Measurements from ENCODE around the gene LCE2B. TPM values are rescaled to one million over a fixed set of nuclear protein-coding genes. Genes with fewer than 3 reads are reported as not detected.

The LCE2B gene
- total RNA-seq, 1 experiment from 2014 or later: not detected

DNA sequence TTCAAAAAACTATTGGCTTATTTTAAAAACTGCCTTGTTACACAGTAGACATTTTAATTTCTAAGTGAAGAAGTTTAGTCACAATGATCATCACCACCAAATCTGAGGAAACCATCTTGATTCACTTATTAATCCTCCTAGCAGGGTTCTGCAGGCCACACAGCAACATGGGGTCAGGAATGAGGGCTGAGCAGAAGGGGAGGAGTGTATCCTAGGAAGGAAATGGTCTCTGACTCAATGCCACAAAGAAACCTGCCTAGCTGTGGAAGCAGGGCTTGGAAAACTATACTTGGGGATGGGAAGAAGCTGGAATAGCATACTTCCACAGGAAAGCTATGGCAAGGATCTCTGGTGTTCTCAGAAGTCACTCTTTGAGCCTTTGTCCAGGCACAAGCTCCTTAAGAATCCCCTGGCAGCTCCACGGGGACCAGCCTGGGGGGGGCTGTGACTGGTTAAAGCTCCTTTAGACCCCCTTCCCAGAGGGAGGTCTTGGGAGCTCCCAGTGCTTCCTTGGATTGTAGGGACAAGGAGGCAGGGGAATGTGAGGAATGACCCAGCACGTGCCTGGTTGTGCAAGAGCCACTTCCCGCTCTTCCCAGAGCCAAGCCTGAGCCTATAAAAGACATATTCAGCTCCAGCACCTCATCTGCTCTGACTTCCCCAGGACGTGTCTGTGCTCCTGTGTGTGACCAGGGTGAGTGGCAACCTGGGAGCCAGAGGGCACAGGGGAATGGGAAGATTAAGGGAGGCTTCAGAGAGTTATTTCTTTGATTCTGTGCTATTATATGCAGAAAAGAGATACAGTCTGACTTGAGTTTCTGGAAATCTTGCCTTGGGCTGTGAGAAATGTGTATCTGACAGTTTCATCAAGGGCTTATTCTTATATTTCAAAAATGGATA lies 12.0 kb downstream of the LCE2B start, which contains the start of gene LCE2A:
Gene LCE2A (plus strand): TSS at position 645 of the 900 bp plus-strand sequence. CDS start 557 bp downstream, outside the sequence.
- Histone ChIP-seq H2BK5ac (ENCODE audit: insufficient read length, low read length) (no peak within 1 kb of the TSS), H2BK12ac (ENCODE audit: insufficient read length, low read depth, low read length) (no peak within 1 kb of the TSS), H4K91ac (ENCODE audit: insufficient read length, low read depth, low read length) (no peak within 1 kb of the TSS), H3K23ac (ENCODE audit: insufficient read length, low read depth, low read length) (no peak within 1 kb of the TSS), H3K79me1 (ENCODE audit: insufficient read depth, low read depth, low read length, poor library complexity, severe bottlenecking) (no peaks in the 10 kb centered on the region), H3K18ac (ENCODE audit: insufficient read length, low read depth, low read length) (no peak within 1 kb of the TSS), H2AFZ (ENCODE audit: low read length) (no peak within 1 kb of the TSS), H3K56ac (ENCODE audit: insufficient read length, low read depth, low read length) (no peak within 1 kb of the TSS), H3K4ac (ENCODE audit: low read depth, low read length) (no peak within 1 kb of the TSS), H3K14ac (ENCODE audit: insufficient read depth, low read length) (no peak within 1 kb of the TSS), H3K27me3 (ENCODE audit: insufficient read depth, low read length) (no peaks in the 10 kb centered on the region), H2AK5ac (ENCODE audit: insufficient read length, low read length) (no peak within 1 kb of the TSS), H3K4me2 (ENCODE audit: insufficient read depth, insufficient read length, low read length) (no peak within 1 kb of the TSS), H3K27ac (ENCODE audit: insufficient read length, low read depth, low read length) (no peak within 1 kb of the TSS), H2BK120ac (ENCODE audit: low read depth, low read length, poor library complexity, severe bottlenecking) (no peak within 1 kb of the TSS), H4K8ac (replicated peaks; ENCODE audit: insufficient read length, low read depth, low read length) (no peak within 1 kb of the TSS), H4K5ac (ENCODE audit: insufficient read length, low read depth, low read length) (no peak within 1 kb of the TSS), H3T11ph (ENCODE audit: low read length) (no peak within 1 kb of the TSS), H3K79me2 (ENCODE audit: insufficient read depth, low read length) (no peaks in the 10 kb centered on the region), H2BK20ac (ENCODE audit: low read depth, low read length, poor library complexity, severe bottlenecking) (no peak within 1 kb of the TSS), H3K23me2 (ENCODE audit: insufficient read length, low read depth, low read length, poor library complexity, severe bottlenecking) (no peaks in the 10 kb centered on the region), H3K9me3 (ENCODE audit: control insufficient read depth, low read depth, low read length) (peaks cover 53% of the 10 kb centered on the region), H4K20me1 (ENCODE audit: control insufficient read depth, insufficient read depth, insufficient read length) (no peaks in the 10 kb centered on the region), H3K4me1 (ENCODE audit: insufficient read depth, low read length) (no peaks in the 10 kb centered on the region), H2BK15ac (ENCODE audit: low read depth, low read length) (no peak within 1 kb of the TSS), H3K9ac (ENCODE audit: extremely low read depth, insufficient read length, low read length) (no peak within 1 kb of the TSS)
- DNase-seq: no peak
- TF ChIP-seq, protein P1, sequence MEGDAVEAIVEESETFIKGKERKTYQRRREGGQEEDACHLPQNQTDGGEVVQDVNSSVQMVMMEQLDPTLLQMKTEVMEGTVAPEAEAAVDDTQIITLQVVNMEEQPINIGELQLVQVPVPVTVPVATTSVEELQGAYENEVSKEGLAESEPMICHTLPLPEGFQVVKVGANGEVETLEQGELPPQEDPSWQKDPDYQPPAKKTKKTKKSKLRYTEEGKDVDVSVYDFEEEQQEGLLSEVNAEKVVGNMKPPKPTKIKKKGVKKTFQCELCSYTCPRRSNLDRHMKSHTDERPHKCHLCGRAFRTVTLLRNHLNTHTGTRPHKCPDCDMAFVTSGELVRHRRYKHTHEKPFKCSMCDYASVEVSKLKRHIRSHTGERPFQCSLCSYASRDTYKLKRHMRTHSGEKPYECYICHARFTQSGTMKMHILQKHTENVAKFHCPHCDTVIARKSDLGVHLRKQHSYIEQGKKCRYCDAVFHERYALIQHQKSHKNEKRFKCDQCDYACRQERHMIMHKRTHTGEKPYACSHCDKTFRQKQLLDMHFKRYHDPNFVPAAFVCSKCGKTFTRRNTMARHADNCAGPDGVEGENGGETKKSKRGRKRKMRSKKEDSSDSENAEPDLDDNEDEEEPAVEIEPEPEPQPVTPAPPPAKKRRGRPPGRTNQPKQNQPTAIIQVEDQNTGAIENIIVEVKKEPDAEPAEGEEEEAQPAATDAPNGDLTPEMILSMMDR (conservative IDR thresholded peaks at IDR 0.05): no peak
- Mint-ChIP-seq H3K4me1 (no peaks in the 10 kb centered on the region), H3K27me3 (ENCODE audit: low read depth) (no peaks in the 10 kb centered on the region; the same call in 1 of the 2 replicates), H3K36me3 (ENCODE audit: insufficient read depth in 1 of 3, low read depth in 3 of 3) (peaks cover 5 to 24% (median 11%) of the 10 kb centered on the region in 3 experiments; a peak in 6 of 7 replicates), H3K4me3 (no peak within 1 kb of the TSS), H3K9me3 (peaks cover 94 to 98% of the 10 kb centered on the region in 2 experiments), H3K27ac (no peak within 1 kb of the TSS)
- WGBS (ENCODE audit: extremely low coverage, insufficient read length, low lambda C conversion rate): no CpG with 5 or more reads among the region's 4 CpGs

All from H9 (cell line).